Activated CD4-positive, alpha-beta T cell treated with anti-CD3 and anti-CD28 coated beads for 24 hours (primary cell): Measurements from ENCODE around the gene VPS18.

Source experiments
- DNase-seq, 2 donors: peaks; one replicate each; pipeline ENCODE4 v3.0.0-alpha.2; 2020; ENCODE audit warnings: low read depth in 2 of 2

The VPS18 gene

GRCh38 chr15:40936709-40937666 is 42.7 kb downstream of the VPS18 start:
- no peak for DNase-seq

GRCh38 chr15:40937762-40938535 is 43.7 kb downstream of the VPS18 start:
- no peak for DNase-seq

- no peak for DNase-seq
These were observed 44.3 kb downstream of the VPS18 start for GRCh38 chr15:40938536-40938870.

GRCh38 chr15:40940296-40940801 is 46.1 kb downstream of the VPS18 start:
- no peak for DNase-seq

- DNase-seq: no peak
These were observed 46.8 kb downstream of the VPS18 start for GRCh38 chr15:40941068-40941527.

GRCh38 chr15:40941528-40942336 is 47.5 kb downstream of the VPS18 start:
- peak; percentile 46 to 54 for DNase-seq

DNA sequence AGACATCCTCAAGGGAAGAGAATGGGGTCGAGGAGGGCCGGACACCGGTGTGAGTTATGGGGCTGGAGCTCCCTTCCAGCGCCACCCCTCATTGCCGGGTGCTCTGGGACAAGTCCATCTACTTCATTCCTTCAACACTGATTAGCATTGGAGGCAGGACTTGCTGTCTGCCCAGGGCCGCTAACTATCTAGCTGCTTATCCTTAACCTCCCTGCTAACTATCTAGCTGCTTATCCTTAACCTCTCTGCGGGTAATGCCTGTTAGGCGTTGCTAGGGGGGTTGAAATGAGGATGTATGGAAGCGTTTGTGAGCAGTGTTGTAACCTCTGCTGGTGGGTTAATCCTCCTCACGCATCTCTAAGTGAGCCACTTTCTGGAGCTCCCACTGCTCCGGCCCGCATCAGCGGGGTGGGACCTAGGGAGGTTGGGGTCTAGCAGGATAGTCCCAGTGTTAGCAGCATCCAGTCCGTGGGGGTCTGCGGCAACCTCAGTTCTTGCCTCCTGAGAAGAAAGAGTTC is 48.1 kb downstream of the VPS18 start:
- no peak for DNase-seq

DNA sequence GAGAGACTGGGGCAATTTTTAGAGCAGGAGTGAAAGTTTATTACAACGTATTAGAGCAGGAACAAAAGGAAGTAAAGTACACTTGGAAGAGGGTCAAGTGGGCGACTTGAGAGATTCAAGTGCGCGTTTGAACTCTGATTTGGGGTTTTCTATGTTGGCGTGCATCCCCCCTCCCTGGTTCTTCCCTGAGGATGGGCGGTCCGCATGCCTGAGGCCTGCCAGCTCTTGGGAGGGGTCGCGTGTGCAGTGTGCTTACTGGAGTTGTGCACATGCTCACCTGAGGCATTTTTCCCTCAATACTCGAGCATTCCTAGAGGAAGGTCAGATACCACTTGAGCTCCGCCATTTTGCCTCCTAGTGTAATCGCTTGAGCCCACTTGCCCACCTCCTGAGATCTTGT is 48.6 kb downstream of the VPS18 start:
- no peak for DNase-seq

DNA sequence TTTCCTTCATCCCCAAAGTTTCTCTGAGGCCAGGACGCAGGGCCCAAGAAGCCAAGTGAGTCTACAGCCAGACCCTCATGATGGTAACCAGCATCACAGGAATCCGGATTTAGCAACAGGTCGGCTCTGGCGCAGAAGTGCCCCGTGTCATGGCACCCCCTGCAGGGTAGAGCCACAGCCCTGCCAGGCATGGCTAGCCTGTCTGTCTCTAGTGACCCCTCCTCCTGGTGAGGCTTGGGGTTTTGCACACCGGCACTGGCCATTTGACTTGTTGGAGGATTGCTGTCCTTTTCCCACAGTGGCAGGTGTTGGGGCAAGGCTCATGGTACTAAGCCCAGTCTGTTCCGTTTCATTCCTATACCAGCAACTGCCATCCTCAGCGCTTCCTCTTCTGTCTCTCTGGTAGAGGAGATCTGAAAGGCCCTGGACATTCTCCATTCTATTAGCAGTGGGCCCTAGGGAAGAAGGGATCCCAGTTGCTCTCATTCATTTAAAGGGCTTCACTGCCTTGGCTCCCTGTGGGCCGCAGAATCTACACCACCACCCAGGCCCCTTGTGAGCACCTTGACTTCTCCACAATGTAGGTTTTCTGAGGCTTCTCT is 49.6 kb downstream of the VPS18 start:
- DNase-seq: no peak

DNA sequence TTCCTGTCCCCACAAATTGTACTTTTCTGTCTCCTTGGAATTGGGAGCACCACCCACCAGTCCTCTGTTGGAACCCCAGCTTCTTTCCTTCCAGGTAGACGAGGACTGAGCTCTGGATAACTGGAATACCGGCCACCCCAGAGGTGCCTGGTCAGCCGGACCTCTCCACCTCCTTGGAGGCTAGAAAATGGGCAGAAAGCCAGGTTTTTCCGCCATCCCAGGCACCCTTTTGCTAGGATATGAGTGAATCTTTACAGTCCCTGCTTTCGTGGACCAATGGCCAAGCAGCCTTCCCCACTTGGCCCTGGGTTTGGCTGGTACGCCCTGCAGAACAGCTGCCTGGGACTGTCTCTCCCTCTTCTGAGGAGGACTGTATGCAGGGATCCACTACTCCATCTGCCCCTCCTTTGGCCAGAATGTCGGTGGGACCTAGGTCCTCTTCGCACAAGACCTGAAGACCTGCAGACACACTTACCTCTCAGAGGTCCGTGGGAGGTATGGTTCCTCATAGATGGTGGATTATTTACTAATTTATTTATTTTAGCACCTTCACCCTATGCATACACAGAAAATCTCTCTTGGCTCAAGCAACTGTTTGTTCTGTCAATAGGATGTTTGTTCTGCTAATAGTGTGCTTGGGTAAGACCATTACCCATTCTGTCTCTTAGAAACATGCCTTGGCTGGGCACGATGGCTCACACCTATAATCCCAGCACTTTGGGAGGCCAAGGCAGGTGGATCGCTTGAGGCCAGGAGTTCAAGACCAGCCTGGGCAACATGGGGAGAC is 50.5 kb downstream of the VPS18 start:
- DNase-seq: no peak

DNA sequence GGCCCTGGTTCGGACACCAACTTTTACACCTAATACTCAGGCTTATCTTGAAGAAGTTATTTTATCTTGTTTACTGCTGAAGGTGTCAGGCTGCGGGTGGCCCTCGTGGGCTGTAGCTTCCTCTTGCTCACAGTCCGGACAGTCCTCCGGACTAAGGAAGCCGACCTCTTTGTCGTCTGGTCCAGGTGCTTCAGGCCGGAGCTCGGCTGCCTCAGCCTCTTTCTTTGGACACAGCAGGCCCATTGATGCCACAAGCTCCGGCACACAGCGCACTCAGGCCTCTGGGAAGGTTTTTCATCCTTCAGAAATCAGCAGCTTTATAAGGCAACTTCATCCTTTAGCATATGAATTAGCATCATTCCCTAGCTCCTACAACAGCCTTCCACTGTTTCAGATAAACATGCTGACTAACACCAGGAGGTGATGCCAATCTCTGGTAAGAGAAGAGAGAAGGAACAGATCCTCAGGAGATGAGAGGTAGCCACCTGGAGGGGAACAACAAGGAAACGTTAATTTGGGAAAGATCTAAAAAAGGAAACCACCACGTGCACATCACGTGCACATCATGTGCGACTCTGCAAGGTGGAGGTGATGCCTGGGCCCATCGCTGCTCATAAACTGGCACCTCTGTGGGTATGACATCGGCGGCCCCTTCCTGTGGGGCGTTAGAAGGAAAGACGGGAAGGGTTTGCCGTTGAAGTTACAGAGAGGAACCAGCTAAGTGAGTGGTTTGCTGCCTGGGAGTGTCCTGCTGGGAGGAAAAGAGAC is 54.6 kb downstream of the VPS18 start:
- no peak for DNase-seq

GRCh38 chr15:40949756-40950207 is 55.5 kb downstream of the VPS18 start:
- no peak for DNase-seq

- no peak for DNase-seq
These were observed 57.5 kb downstream of the VPS18 start for GRCh38 chr15:40951764-40952163.

- no peak for DNase-seq
These were observed 58.2 kb downstream of the VPS18 start for GRCh38 chr15:40952301-40952900.

- DNase-seq: peak; percentile 93 to 95
These were observed 58.9 kb downstream of the VPS18 start, which contains the start of gene CHAC1 for GRCh38 chr15:40952901-40953712. Gene CHAC1, plus strand, starts transcription at chr15:40953471. Its CDS starts 113 bp downstream, at chr15:40953584.
